Measurements from ENCODE around the gene MAP3K19.

Gene MAP3K19

DNA sequence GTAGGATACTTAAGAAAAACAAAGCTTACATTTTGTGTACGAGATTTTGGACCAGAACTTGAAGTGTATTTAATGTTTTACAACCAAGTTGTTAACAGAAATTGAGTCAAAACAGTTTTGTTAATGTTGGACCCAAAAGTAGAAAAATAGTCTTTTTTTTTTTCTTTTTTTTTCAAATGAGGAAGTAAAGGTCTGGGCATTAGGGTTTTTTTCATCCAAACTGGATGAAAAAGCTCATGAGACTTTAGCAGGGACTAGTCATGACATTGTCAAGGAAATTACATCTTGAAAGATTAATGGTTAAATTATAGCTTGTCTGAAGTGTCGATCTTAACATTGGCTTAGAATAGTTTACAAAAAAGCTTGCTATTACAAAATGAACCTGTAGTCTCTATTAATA, 96.4 kb downstream of the MAP3K19 start:
- ChIA-PET CTCF (no interaction called here), POLR2A (no interaction called here)
- no peak for DNase-seq (ENCODE audit: extremely low spot score)
- TF ChIP-seq TARDBP (IDR thresholded peaks at IDR 0.05) (no peak), FOXK2 (IDR thresholded peaks at IDR 0.05) (no peak)

DNA sequence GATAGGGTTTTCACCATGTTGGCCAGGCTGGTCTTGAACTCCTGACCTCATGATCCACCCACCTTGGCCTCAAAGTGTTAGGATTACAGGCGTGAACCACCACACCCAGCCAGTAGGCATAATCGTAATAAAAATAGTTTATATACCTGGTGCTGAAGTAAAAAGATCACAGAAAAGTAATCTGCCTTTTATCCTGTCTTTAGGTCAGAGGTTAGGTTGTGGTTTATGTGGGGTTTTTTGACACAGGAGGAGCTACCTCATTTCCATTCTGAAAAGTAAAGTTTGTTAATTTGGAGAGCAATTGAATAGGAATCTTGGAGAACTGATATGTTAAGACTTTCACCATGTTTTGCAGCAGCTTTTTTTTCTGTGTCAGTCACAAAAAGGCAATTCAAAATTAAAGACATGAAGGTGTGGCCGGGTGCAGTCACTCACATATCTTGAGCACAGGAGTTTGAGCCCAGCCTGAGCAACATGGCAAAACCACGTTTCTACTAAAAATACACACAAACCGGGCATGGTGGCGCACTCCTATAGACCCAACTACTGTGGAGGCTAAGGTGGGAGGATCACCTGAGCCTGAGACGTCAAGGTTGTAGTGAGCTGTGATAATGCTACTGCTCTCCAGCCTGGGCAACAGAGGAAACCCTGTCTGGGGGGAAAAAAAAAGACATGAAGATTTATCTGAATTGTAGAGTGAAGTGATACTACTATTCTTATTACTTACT, 97.1 kb downstream of the MAP3K19 start:
- ChIA-PET POLR2A (no interaction called here), CTCF (no interaction called here)
- TF ChIP-seq ARNT (IDR thresholded peaks at IDR 0.05) (no peak), HDGF (IDR thresholded peaks at IDR 0.05; ENCODE audit: borderline replicate concordance) (no peak), FOXK2 (IDR thresholded peaks at IDR 0.05) (no peak), L3MBTL2 (conservative IDR thresholded peaks at IDR 0.05) (no peak), SUZ12 (IDR thresholded peaks at IDR 0.05) (no peak)
- DNase-seq (ENCODE audit: extremely low spot score): no peak

DNA sequence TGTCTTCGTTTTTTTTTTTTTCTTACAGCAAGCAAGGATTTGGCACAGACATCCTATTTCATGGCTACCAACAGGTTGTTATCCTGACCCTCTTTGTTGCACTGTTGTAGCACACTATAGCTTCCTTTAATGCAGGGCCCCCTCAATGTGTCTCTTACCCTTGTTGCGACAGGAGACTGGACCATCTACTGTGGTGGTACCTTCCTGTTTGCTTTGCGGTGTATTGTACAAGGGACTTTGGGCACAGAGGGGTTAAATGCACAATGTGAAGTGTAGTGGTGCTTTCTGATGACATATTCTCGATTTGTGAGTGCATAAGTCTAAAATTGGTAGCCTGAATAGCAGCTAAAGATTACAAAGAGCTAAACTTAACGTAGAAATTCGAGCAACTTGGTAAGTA, 101.2 kb downstream of the MAP3K19 start:
- ChIA-PET POLR2A (no interaction called here), CTCF (no interaction called here)
- DNase-seq (ENCODE audit: extremely low spot score): no peak
- TF ChIP-seq BHLHE40 (IDR thresholded peaks at IDR 0.05; ENCODE audit: borderline replicate concordance) (no peak), HDGF (IDR thresholded peaks at IDR 0.05; ENCODE audit: borderline replicate concordance) (no peak), SP1 (IDR thresholded peaks at IDR 0.05) (no peak), FOXK2 (IDR thresholded peaks at IDR 0.05) (no peak), LEF1 (IDR thresholded peaks at IDR 0.05; ENCODE audit: borderline replicate concordance) (no peak), SUZ12 (IDR thresholded peaks at IDR 0.05) (no peak), FOXM1 (IDR thresholded peaks at IDR 0.05; ENCODE audit: borderline replicate concordance) (no peak), ZNF384 (IDR thresholded peaks at IDR 0.05) (no peak), ELF4 (IDR thresholded peaks at IDR 0.05) (no peak), CTBP1 (IDR thresholded peaks at IDR 0.05; ENCODE audit: borderline replicate concordance) (no peak), L3MBTL2 (conservative IDR thresholded peaks at IDR 0.05) (no peak)
- TF ChIP-seq, protein P1, sequence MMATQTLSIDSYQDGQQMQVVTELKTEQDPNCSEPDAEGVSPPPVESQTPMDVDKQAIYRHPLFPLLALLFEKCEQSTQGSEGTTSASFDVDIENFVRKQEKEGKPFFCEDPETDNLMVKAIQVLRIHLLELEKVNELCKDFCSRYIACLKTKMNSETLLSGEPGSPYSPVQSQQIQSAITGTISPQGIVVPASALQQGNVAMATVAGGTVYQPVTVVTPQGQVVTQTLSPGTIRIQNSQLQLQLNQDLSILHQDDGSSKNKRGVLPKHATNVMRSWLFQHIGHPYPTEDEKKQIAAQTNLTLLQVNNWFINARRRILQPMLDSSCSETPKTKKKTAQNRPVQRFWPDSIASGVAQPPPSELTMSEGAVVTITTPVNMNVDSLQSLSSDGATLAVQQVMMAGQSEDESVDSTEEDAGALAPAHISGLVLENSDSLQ (IDR thresholded peaks at IDR 0.05): no peak

DNA sequence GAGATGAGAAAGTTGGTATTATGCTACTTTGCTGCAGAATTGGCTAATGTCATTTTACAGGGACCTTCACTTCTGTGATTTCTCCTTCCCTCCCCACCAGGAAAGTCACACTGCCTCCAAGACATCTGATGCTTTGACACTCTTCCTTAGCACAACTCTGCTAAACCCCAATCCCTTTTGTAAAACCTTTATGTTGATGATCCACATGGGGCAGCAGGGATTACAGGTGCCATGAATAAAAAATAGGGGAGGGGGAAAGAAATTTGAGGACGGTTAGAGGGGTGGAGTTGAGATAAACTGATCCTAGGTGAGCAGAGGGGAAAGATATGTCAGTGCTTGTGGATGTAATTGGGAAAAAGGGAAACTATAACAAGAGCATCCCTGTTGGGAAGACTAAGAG, 102.3 kb downstream of the MAP3K19 start:
- DNase-seq (ENCODE audit: extremely low spot score): no peak
- no peak for TF ChIP-seq L3MBTL2 (conservative IDR thresholded peaks at IDR 0.05)
- POLR2A ChIA-PET: no interaction called here
- CTCF ChIA-PET: no interaction called here

DNA sequence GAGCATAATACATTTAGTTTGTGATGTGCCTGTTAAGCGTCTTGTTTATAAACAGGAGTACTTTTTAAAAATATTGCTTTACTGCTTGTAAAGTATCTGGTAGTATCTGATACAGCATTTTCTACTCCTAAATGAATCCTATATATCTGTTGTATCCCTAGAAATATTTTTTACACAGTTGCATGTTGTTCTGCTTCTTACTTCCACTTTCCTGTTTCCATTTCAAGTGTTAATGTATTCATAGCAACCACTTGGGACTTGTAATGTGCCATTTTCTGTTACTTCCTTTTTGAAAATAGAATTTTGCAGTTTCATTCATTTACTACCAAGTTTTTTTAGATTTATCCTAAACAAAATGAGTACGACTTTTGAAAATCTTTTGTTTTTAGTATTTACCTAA, 103.7 kb downstream of the MAP3K19 start:
- ChIA-PET CTCF (no interaction called here), POLR2A (no interaction called here)
- no peak for DNase-seq (ENCODE audit: extremely low spot score)
- TF ChIP-seq TARDBP (IDR thresholded peaks at IDR 0.05) (no peak), HDGF (IDR thresholded peaks at IDR 0.05; ENCODE audit: borderline replicate concordance) (no peak), SP1 (IDR thresholded peaks at IDR 0.05) (no peak), SUZ12 (IDR thresholded peaks at IDR 0.05) (no peak), FOXM1 (IDR thresholded peaks at IDR 0.05; ENCODE audit: borderline replicate concordance) (no peak), FOXK2 (IDR thresholded peaks at IDR 0.05) (no peak), FOXA1 (IDR thresholded peaks at IDR 0.05) (no peak), L3MBTL2 (conservative IDR thresholded peaks at IDR 0.05) (no peak), CTBP1 (IDR thresholded peaks at IDR 0.05; ENCODE audit: borderline replicate concordance) (no peak), ZNF384 (IDR thresholded peaks at IDR 0.05) (no peak), ELF4 (IDR thresholded peaks at IDR 0.05) (no peak), NFRKB (IDR thresholded peaks at IDR 0.05) (no peak), BHLHE40 (IDR thresholded peaks at IDR 0.05; ENCODE audit: borderline replicate concordance) (no peak), ARNT (IDR thresholded peaks at IDR 0.05) (no peak), LEF1 (IDR thresholded peaks at IDR 0.05; ENCODE audit: borderline replicate concordance) (no peak)
- TF ChIP-seq, protein P1 (IDR thresholded peaks at IDR 0.05): no peak

DNA sequence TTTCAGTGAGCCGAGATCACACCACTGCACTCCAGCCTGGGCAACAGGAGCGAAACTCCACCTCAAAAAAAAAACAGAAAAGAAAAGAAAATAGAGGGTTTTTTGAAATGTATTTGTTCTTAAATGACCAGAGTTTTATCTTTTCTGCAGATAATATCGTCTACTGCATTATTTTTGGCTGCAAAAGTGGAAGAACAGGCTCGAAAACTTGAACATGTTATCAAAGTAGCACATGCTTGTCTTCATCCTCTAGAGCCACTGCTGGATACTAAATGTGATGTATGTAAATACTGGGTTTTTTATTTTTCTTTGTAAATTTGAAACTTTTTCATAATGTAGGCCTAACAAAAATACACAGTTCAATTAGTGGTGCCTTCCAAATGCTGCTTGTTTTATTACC, 110.6 kb downstream of the MAP3K19 start:
- CTCF ChIA-PET: no interaction called here
- TF ChIP-seq, protein P1 (IDR thresholded peaks at IDR 0.05): no peak
- TF ChIP-seq SUZ12 (IDR thresholded peaks at IDR 0.05): no peak
- TF ChIP-seq TARDBP (IDR thresholded peaks at IDR 0.05): no peak
- TF ChIP-seq FOXA1 (IDR thresholded peaks at IDR 0.05): no peak
- no peak for TF ChIP-seq LEF1 (IDR thresholded peaks at IDR 0.05; ENCODE audit: borderline replicate concordance)
- no peak for TF ChIP-seq HDGF (IDR thresholded peaks at IDR 0.05; ENCODE audit: borderline replicate concordance)
- TF ChIP-seq ARNT (IDR thresholded peaks at IDR 0.05): no peak
- no peak for TF ChIP-seq FOXM1 (IDR thresholded peaks at IDR 0.05; ENCODE audit: borderline replicate concordance)
- TF ChIP-seq L3MBTL2 (conservative IDR thresholded peaks at IDR 0.05): no peak
- TF ChIP-seq SP1 (IDR thresholded peaks at IDR 0.05): no peak
- TF ChIP-seq ELF4 (IDR thresholded peaks at IDR 0.05): no peak
- no peak for TF ChIP-seq NFRKB (IDR thresholded peaks at IDR 0.05)
- no peak for TF ChIP-seq ZNF384 (IDR thresholded peaks at IDR 0.05)
- TF ChIP-seq FOXK2 (IDR thresholded peaks at IDR 0.05): no peak
- no peak for TF ChIP-seq CTBP1 (IDR thresholded peaks at IDR 0.05; ENCODE audit: borderline replicate concordance)
- TF ChIP-seq BHLHE40 (IDR thresholded peaks at IDR 0.05; ENCODE audit: borderline replicate concordance): no peak
- POLR2A ChIA-PET: no interaction called here
- DNase-seq (ENCODE audit: extremely low spot score): no peak

DNA sequence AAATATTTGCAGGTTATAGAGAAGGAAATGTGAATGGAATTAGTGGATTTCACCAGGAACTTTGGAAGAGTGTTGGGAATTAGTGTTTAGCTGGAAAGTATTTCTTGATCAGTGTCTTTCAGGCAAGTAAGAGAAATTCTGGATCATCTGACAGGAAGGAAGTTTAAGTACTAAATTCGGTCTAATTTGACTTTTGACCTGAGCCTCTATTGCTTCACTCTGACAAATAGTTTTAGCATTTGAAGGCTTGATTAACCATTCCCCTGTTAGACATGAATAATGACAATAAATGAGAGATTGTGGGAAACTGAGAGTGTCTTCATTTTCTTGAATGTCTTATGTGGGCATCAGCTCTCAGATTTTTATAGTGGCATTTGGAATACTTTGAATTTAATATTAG, 112.6 kb downstream of the MAP3K19 start:
- DNase-seq (ENCODE audit: extremely low spot score): no peak
- TF ChIP-seq ELF4 (IDR thresholded peaks at IDR 0.05): no peak
- TF ChIP-seq SUZ12 (IDR thresholded peaks at IDR 0.05): no peak
- no peak for TF ChIP-seq FOXM1 (IDR thresholded peaks at IDR 0.05; ENCODE audit: borderline replicate concordance)
- no peak for TF ChIP-seq HDGF (IDR thresholded peaks at IDR 0.05; ENCODE audit: borderline replicate concordance)
- no peak for TF ChIP-seq FOXA1 (IDR thresholded peaks at IDR 0.05)
- TF ChIP-seq TARDBP (IDR thresholded peaks at IDR 0.05): no peak
- no peak for TF ChIP-seq FOXK2 (IDR thresholded peaks at IDR 0.05)
- no peak for TF ChIP-seq BHLHE40 (IDR thresholded peaks at IDR 0.05; ENCODE audit: borderline replicate concordance)
- TF ChIP-seq NFRKB (IDR thresholded peaks at IDR 0.05): no peak
- no peak for TF ChIP-seq ARNT (IDR thresholded peaks at IDR 0.05)
- TF ChIP-seq, protein P1 (IDR thresholded peaks at IDR 0.05): no peak
- TF ChIP-seq ZNF384 (IDR thresholded peaks at IDR 0.05): no peak
- no peak for TF ChIP-seq L3MBTL2 (conservative IDR thresholded peaks at IDR 0.05)
- TF ChIP-seq LEF1 (IDR thresholded peaks at IDR 0.05; ENCODE audit: borderline replicate concordance): no peak
- no peak for TF ChIP-seq SP1 (IDR thresholded peaks at IDR 0.05)
- no peak for TF ChIP-seq CTBP1 (IDR thresholded peaks at IDR 0.05; ENCODE audit: borderline replicate concordance)
- POLR2A ChIA-PET: no interaction called here
- CTCF ChIA-PET: no interaction called here
